HepG2 (cell line): Measurements from ENCODE around the gene MXI1. TPM values are rescaled to one million over a fixed set of nuclear protein-coding genes. Genes with fewer than 3 reads are reported as not detected.

Experiments used
- ATAC-seq: fragments of 200-7000 bp; cut with Tn5 transposase; 3 replicates; pipeline ENCODE4 v1.9.1; 2020; ENCODE audit warnings: mild to moderate bottlenecking, moderate library complexity
- BruUV-seq: library from RNA; stranded (reverse); fragments of 400-500 nt; replicated peaks from 2 replicates; lab custom pipeline; 2021; lab: Mats Ljungman, UMichigan
- CTCF ChIA-PET: fragments of 300-600 bp; formaldehyde crosslinking; extraction: SDS; loops from one replicate; lab custom pipeline; 2021; ENCODE audit warnings: low total read pairs, inconsistent platforms, low intra/inter-chr PET ratio; lab: Yijun Ruan, JAX
- POLR2A ChIA-PET: fragments of 350-600 bp; sonication (Branson Sonifier 250); formaldehyde crosslinking; loops from one replicate; lab custom pipeline; 2020; ENCODE audit warnings: antibody characterized with exemption, inconsistent platforms; lab: Yijun Ruan, JAX
- DNase-seq: peaks from one replicate; pipeline ENCODE4 v3.0.0-alpha.2; 2015; ENCODE audit warnings: low spot score
- FAIRE-seq: peaks from 3 replicates; lab custom pipeline; 2011; peaks lifted over from hg19 to GRCh38; lab: Jason Lieb, UNC
- H2AFZ ChIP-seq: one replicate; pipeline ENCODE4 v1.6.1; 2011; ENCODE audit warnings: low read length, inconsistent platforms
- H3K27ac ChIP-seq: fragments of 300-600 bp; 3 replicates; pipeline ENCODE4 v1.8.0; 2011; ENCODE audit warnings: mixed run types, mild to moderate bottlenecking, mixed read lengths, low read length, inconsistent platforms; ENCODE audit not compliant: insufficient read depth; ENCODE audit errors: extremely low read length
- H3K27me3 ChIP-seq, 2 experiments: fragments of 200-600 bp in 1 of 2; 2 replicates in 1 of 2; 3 replicates in 1 of 2; pipeline versions ENCODE4 v1.6.0 to v1.8.0; 2011; ENCODE audit warnings: low read length in 2 of 2, mild to moderate bottlenecking in 2 of 2, moderate library complexity in 2 of 2, inconsistent platforms in 1 of 2; ENCODE audit not compliant: insufficient read depth in 2 of 2, control insufficient read depth in 1 of 2
- H3K36me3 ChIP-seq, 2 experiments: fragments of 200-600 bp in 1 of 2; replicated peaks in 1 of 2; 2 replicates in 1 of 2; 3 replicates in 1 of 2; pipeline versions ENCODE4 v1.5.1 to v1.8.0; 2011; ENCODE audit warnings: low read length in 2 of 2, inconsistent platforms in 1 of 2; ENCODE audit not compliant: insufficient read depth in 2 of 2, control insufficient read depth in 1 of 2
- H3K4me1 ChIP-seq: 2 replicates; pipeline ENCODE4 v1.5.1; 2012; ENCODE audit warnings: low read length, inconsistent platforms; ENCODE audit not compliant: insufficient read depth
- H3K4me2 ChIP-seq: 2 replicates; pipeline ENCODE4 v1.6.0; 2011; ENCODE audit warnings: low read depth, low read length, inconsistent platforms
- H3K4me3 ChIP-seq, 3 experiments: fragments of 200-600 bp in 1 of 3; sonication (generic), shearing (Covaris generic) in 1 of 3; replicated peaks in 1 of 3; 2 replicates each; pipeline ENCODE4 v1.5.1; 2011 to 2016; ENCODE audit warnings: low read length in 3 of 3, inconsistent platforms in 2 of 3, low read depth in 2 of 3, mild to moderate bottlenecking in 2 of 3, control low read depth in 1 of 3, mixed read lengths in 1 of 3; ENCODE audit not compliant: insufficient read depth in 1 of 3
- H3K79me2 ChIP-seq: one replicate; pipeline ENCODE4 v1.6.1; 2011; ENCODE audit warnings: low read length, inconsistent platforms; ENCODE audit not compliant: insufficient read depth
- H3K9ac ChIP-seq: 2 replicates; pipeline ENCODE4 v1.6.0; 2011; ENCODE audit warnings: mild to moderate bottlenecking, low read depth, low read length, inconsistent platforms; ENCODE audit not compliant: insufficient read depth
- H3K9me3 ChIP-seq: 2 replicates; pipeline ENCODE4 v1.5.1; 2012; ENCODE audit warnings: mild to moderate bottlenecking, low read length
- H4K20me1 ChIP-seq: 2 replicates; pipeline ENCODE4 v1.6.0; 2011; ENCODE audit warnings: inconsistent platforms, mild to moderate bottlenecking, low read length, moderate library complexity; ENCODE audit not compliant: insufficient read depth
- CENPX ChIP-seq: sonication (generic); formaldehyde crosslinking; IDR thresholded peaks from 2 replicates; pipeline ENCODE4 v1.9.0; 2021; ENCODE audit warnings: mild to moderate bottlenecking, missing genetic modification reagents, moderate library complexity
- DNMT3B ChIP-seq: conservative IDR thresholded peaks from 2 replicates; pipeline ENCODE4 v1.6.1; 2016; ENCODE audit warnings: missing biosample characterization, control low read depth
- EP300 ChIP-seq, 3 experiments: sonication (generic) in 1 of 3; formaldehyde crosslinking in 1 of 3; IDR thresholded peaks; 2 replicates each; pipeline versions ENCODE4 v1.5.1 to v1.6.1; 2011 to 2020; ENCODE audit warnings: low read depth in 2 of 3, low read length in 2 of 3, borderline replicate concordance in 1 of 3, improper control_type of control experiment in 1 of 3, mild to moderate bottlenecking in 1 of 3, missing genetic modification reagents in 1 of 3, moderate library complexity in 1 of 3
- FOSL2 ChIP-seq: sonication (generic); formaldehyde crosslinking; IDR thresholded peaks from 2 replicates; pipeline ENCODE4 v1.4.0; 2020; ENCODE audit warnings: missing genetic modification reagents
- GMEB1 ChIP-seq: sonication (generic); formaldehyde crosslinking; IDR thresholded peaks from 2 replicates; pipeline ENCODE4 v1.5.1; 2020; ENCODE audit warnings: missing genetic modification reagents, mild to moderate bottlenecking, borderline replicate concordance
- HCFC1 ChIP-seq: fragments of 150-350 bp; IDR thresholded peaks from 2 replicates; pipeline ENCODE4 v1.6.1; 2014; ENCODE audit warnings: low read depth, low read length
- KDM3A ChIP-seq: IDR thresholded peaks from 2 replicates; pipeline ENCODE4 v1.6.1; 2018; ENCODE audit warnings: low read depth, missing compliant biosample characterization
- KDM5B ChIP-seq: sonication (generic); formaldehyde crosslinking; IDR thresholded peaks from 2 replicates; pipeline ENCODE4 v1.4.0; 2020; ENCODE audit warnings: missing genetic modification reagents, mild to moderate bottlenecking, borderline replicate concordance
- KIAA2018 ChIP-seq: sonication (generic); formaldehyde crosslinking; IDR thresholded peaks from 2 replicates; pipeline ENCODE4 v1.5.0; 2020; ENCODE audit warnings: mild to moderate bottlenecking, missing genetic modification reagents, borderline replicate concordance
- MAFK ChIP-seq, 2 experiments: IDR thresholded peaks in 1 of 2; conservative IDR thresholded peaks in 1 of 2; 2 replicates each; pipeline ENCODE4 v1.6.1; 2011; ENCODE audit warnings: improper control_type of control experiment in 2 of 2, low read length in 2 of 2
- NRL ChIP-seq: sonication (generic); formaldehyde crosslinking; IDR thresholded peaks from 2 replicates; pipeline ENCODE4 v1.5.0; 2020; ENCODE audit warnings: missing genetic modification reagents, mild to moderate bottlenecking, moderate library complexity, borderline replicate concordance
- SMAD9 ChIP-seq: sonication (generic); formaldehyde crosslinking; IDR thresholded peaks from 2 replicates; pipeline ENCODE4 v1.5.1; 2020; ENCODE audit warnings: mild to moderate bottlenecking, missing genetic modification reagents
- ZNF296 ChIP-seq: sonication (generic); formaldehyde crosslinking; conservative IDR thresholded peaks from 2 replicates; pipeline ENCODE4 v1.5.0; 2020; ENCODE audit warnings: mild to moderate bottlenecking, missing genetic modification reagents
- WGBS: methylation state at CpG from one replicate; pipeline ENCODE4 v1.1.6; 2017; ENCODE audit warnings: low lambda C conversion rate; 5-methylcytosine and 5-hydroxymethylcytosine counted together
- in situ Hi-C: cut with HindIII; loops from 2 replicates; pipeline ENCODE4 v1.10.0; 2017; ENCODE audit warnings: low pct_unique_long_range_greater_than_20kb; ENCODE audit not compliant: extremely low pct_ligation_motif_present
- intact Hi-C: fragments of 100-400 bp; cut with micrococcal nuclease; formaldehyde crosslinking; loops from one replicate; pipeline ENCODE4 v1.10.0; 2022; ENCODE audit not compliant: unreplicated experiment
- polyA plus RNA-seq, 8 experiments: library from polyadenylated mRNA; depleted of rRNA in 3 of 8; stranded (reverse) in 7 of 8; unstranded in 1 of 8; fragments of >200 nt; fragmentation: Illumina TruSeq in 4 of 8; extraction: Trizol in 4 of 8; gene quantifications; 2 replicates each; pipeline versions ENCODE4 v1.2.1 to v1.2.3, GENCODE V29; 2011 to 2016; ENCODE audit warnings: low read depth in 4 of 8, missing spikeins in 1 of 8, mixed read lengths in 1 of 8; ENCODE audit not compliant: insufficient read depth in 1 of 8
- total RNA-seq, 5 experiments: library from RNA; depleted of rRNA; stranded (reverse); fragments of >200 nt; fragmentation: Illumina TruSeq; extraction: Trizol; gene quantifications; 2 replicates each; pipeline ENCODE4 v1.2.3, GENCODE V29; 2016; ENCODE audit warnings: low read depth in 1 of 5
- TF ChIP-seq, protein P1 (sequence below): sonication (generic); formaldehyde crosslinking; IDR thresholded peaks from 2 replicates; pipeline ENCODE4 v1.8.1; 2023; ENCODE audit warnings: mild to moderate bottlenecking, missing genetic modification reagents, borderline replicate concordance

The MXI1 gene
- total and polyA plus RNA-seq, 2 of the 13 experiments (the other 11 are each of a cell fraction or from before 2014, with no cell fraction given) = 6.6 to 22.0 TPM

- no peaks in the 10 kb centered on the region for H3K79me2 ChIP-seq
- BruUV-seq = no TSS peak
- peaks cover 5% of the 10 kb centered on the region; the same call in 1 of the 2 replicates for H4K20me1 ChIP-seq
- no peak overlapping the region for H3K4me2 ChIP-seq
- DNase-seq (no peak), ATAC-seq (no peak), FAIRE-seq (no peak)
- peaks cover 16% of the 10 kb centered on the region for H3K4me1 ChIP-seq
- H3K4me3 ChIP-seq = no peak overlapping the region
- intact Hi-C loops = no loop called here
- in situ Hi-C loops = no loop called here
- peaks cover 1 to 12% of the 10 kb centered on the region in 2 experiments for H3K36me3 ChIP-seq
- H3K27me3 ChIP-seq = no peaks in the 10 kb centered on the region; a peak in 1 of 5 replicates
- ChIA-PET POLR2A (no interaction called here), CTCF (interaction anchor here (6.1 kb wide), 1 partner anchor 140 kb away, joined by 73 read pairs; no protein-coding TSS in a partner anchor)
- H3K9me3 ChIP-seq = no peaks in the 10 kb centered on the region
- no peak overlapping the region for H3K9ac ChIP-seq
- no peak overlapping the region for H2AFZ ChIP-seq
- H3K27ac ChIP-seq = no peak overlapping the region
- 98% methylated on average over 2 of the region's 2 CpGs for WGBS
- TF ChIP-seq FOSL2 (CRISPR knock-in tag) = no peak
- no peak for TF ChIP-seq HCFC1
- no peak for TF ChIP-seq KDM5B (CRISPR knock-in tag)
- no peak for TF ChIP-seq KDM3A (CRISPR knock-in tag)
- TF ChIP-seq KIAA2018 (CRISPR knock-in tag) = no peak
- TF ChIP-seq MAFK (conservative IDR thresholded peaks at IDR 0.05 in 1 of 2, IDR thresholded peaks at IDR 0.05 in 1 of 2; ENCODE audit: low read length in 2 of 2) = no peak
- TF ChIP-seq, protein P1, sequence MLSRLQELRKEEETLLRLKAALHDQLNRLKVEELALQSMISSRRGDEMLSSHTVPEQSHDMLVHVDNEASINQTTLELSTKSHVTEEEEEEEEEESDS (CRISPR knock-in tag) = no peak
- no peak for TF ChIP-seq CENPX (CRISPR knock-in tag)
- TF ChIP-seq GMEB1 = no peak
- no peak for TF ChIP-seq ZNF296
- no peak for TF ChIP-seq DNMT3B (CRISPR knock-in tag)
- TF ChIP-seq SMAD9 (CRISPR knock-in tag) = no peak
- no peak for TF ChIP-seq NRL (CRISPR knock-in tag)
- no peak for TF ChIP-seq EP300 (IDR thresholded peaks at IDR 0.05; ENCODE audit: low read depth in 2 of 2, low read length in 2 of 2)
- no peak for TF ChIP-seq EP300 (CRISPR knock-in tag; IDR thresholded peaks at IDR 0.05; ENCODE audit: borderline replicate concordance)
Observed at GRCh38 chr10:110277591-110277990, 70.2 kb downstream of the MXI1 start.
